ENCODE results near the gene ELAC2. TPM values are rescaled to one million over a fixed set of nuclear protein-coding genes. Genes with fewer than 3 reads are reported as not detected.

The ELAC2 gene
- total and polyA plus RNA-seq, 12 donors = 32.3 to 76.8 (median 61.4) TPM

DNA sequence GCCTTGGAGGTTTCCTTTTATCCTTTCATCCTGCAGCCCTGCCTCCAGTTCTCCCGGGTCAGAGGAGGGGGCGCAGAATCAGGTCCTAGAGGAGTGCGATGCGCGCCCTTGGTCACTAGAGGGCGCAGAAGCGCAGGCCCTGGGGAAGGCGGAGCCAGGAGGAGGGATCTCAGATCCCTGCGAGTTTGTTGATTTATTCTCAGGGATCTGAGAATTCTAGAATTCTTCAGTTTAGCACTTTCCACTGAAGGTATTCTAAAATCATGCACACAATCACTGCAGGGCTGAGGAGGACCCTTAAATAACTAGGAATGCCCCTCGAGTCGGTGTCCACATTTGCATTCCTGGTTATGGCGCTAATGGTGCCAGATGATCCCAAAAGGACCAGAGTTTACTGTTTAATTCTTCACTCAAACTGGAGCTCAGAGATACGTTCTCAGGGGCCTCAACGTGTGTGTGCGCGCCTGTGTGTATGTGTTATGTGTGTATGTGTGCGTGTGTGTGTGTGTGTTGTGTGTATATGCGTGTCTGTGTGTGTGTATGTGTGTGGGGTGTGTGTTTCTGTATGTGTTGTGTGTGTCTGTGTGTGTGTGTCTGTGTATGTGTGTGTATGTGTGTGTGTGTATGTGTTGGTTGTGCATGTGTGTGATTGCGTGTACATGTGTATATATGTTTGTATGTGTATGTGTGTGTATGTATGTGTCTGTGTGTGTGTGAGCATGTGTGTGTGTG lies 6.9 kb upstream of the ELAC2 start:
- no peaks in the 10 kb centered on the region for H3K36me3 ChIP-seq
- 26 to 27% methylated on average over 19 of the region's 19 CpGs for WGBS, 2 donors
- H3K4me1 ChIP-seq = peaks cover 0 to 8% (median 3%) of the 10 kb centered on the region in 9 donors
- intact Hi-C loops (cut with DNase I) = loop anchor here in 1 of 10 donors (10.0 kb wide), 1 partner anchor 850 kb away; no protein-coding TSS in a partner anchor
- H3K27me3 ChIP-seq = peaks cover 0 to 4% (median 0%) of the 10 kb centered on the region in 7 donors
- H3K4me3 ChIP-seq = peak overlapping the region in 4 of 10 donors; percentile 16 to 29 (median 24)
- TF ChIP-seq, protein P1, sequence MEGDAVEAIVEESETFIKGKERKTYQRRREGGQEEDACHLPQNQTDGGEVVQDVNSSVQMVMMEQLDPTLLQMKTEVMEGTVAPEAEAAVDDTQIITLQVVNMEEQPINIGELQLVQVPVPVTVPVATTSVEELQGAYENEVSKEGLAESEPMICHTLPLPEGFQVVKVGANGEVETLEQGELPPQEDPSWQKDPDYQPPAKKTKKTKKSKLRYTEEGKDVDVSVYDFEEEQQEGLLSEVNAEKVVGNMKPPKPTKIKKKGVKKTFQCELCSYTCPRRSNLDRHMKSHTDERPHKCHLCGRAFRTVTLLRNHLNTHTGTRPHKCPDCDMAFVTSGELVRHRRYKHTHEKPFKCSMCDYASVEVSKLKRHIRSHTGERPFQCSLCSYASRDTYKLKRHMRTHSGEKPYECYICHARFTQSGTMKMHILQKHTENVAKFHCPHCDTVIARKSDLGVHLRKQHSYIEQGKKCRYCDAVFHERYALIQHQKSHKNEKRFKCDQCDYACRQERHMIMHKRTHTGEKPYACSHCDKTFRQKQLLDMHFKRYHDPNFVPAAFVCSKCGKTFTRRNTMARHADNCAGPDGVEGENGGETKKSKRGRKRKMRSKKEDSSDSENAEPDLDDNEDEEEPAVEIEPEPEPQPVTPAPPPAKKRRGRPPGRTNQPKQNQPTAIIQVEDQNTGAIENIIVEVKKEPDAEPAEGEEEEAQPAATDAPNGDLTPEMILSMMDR (IDR thresholded peaks at IDR 0.05) = peak; percentile 83 to 99 (median 95)
- DNase-seq (peak; percentile 32 to 62), ATAC-seq (peak; percentile 74 to 92 (median 86))
- H3K27ac ChIP-seq = no peak overlapping the region
- no peaks in the 10 kb centered on the region for H3K9me3 ChIP-seq

DNA sequence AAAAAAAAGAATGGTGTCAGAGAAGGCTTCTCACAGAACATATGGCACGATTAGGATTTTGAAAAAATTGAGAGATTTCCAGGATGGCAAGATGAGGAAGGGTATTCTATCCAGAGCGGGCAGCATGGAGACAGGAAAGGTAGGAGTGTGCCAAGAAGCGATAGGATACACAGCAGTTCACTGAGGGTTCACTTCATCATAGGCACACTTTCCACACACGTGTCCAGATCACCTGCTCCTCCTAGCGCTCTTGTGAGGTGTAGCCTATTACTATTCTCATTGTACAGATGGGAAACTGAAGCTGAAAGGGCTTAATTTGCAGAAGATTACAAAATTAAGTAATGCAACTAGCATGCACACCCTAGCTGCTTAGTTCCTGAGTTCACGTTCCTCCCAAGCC lies 6.2 kb upstream of the ELAC2 start:
- peaks cover 0 to 8% (median 3%) of the 10 kb centered on the region in 9 donors for H3K4me1 ChIP-seq
- ATAC-seq (peak in 4 of 8 donors; percentile 12 to 46 (median 26)), DNase-seq (no peak)
- no peaks in the 10 kb centered on the region for H3K9me3 ChIP-seq
- intact Hi-C loops (cut with DNase I) = loop anchor here in 1 of 10 donors (10.0 kb wide), 1 partner anchor 849 kb away; no protein-coding TSS in a partner anchor
- no peaks in the 10 kb centered on the region for H3K36me3 ChIP-seq
- no peak overlapping the region for H3K27ac ChIP-seq
- peaks cover 0 to 4% (median 0%) of the 10 kb centered on the region in 7 donors for H3K27me3 ChIP-seq
- TF ChIP-seq, protein P1 (IDR thresholded peaks at IDR 0.05) = no peak
- no peak overlapping the region for H3K4me3 ChIP-seq
- WGBS, 2 donors = 58 to 60% methylated on average over 6 of the region's 6 CpGs

DNA sequence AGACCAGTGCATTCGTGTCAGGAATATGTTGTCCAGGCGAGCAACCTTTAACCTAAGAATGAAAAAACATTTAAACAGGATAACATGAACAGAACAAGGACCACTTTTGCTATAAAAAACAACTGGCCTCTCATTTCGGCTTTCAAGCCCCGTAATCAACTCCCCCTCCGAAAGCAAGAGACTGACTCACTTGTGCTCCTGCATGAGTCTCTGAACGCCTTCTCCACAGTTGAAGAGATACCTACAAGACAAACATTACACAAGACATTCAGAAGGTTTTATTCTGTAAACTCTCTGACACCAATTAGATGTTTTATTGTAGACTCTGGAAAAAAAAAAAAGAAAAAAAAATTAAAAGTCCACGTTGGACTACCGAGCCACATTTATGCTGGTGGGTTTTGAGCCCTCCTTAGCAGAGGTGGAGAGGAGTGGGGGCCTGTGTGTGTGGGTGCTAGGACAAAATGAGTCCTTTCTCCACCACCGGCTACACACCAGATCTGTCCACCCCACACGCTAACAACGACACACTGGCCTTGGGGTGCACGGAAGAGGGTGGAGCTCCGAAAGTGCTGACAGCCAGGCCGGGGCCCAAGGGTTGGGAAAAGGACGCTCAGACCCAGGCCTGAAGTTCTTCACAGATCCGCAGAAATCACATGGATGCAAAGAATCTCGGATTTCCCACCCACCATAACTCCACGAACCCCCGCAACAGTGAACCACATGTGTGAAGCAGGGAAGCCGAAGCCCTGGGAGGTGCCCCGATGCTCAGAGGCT lies 759 bp downstream of the ELAC2 start:
- no peaks in the 10 kb centered on the region for H3K27me3 ChIP-seq
- TF ChIP-seq, protein P1 (IDR thresholded peaks at IDR 0.05) = no peak
- intact Hi-C loops (cut with DNase I) = loop anchor here in 1 of 10 donors (10.0 kb wide), 1 partner anchor 222 kb away; no protein-coding TSS in a partner anchor
- H3K9me3 ChIP-seq = no peaks in the 10 kb centered on the region
- WGBS, 2 donors = 20% methylated on average over 21 of the region's 21 CpGs
- H3K36me3 ChIP-seq = peaks cover 4 to 46% (median 39%) of the 10 kb centered on the region in 9 donors
- no peak for DNase-seq
- peak overlapping the region; percentile 75 to 100 (median 91) for H3K4me3 ChIP-seq
- peaks cover 0 to 23% (median 11%) of the 10 kb centered on the region in 9 donors for H3K4me1 ChIP-seq
- peak overlapping the region; percentile 54 to 93 (median 87) for H3K27ac ChIP-seq
- peak in 6 of 8 donors; percentile 3 to 37 (median 9) for ATAC-seq

DNA sequence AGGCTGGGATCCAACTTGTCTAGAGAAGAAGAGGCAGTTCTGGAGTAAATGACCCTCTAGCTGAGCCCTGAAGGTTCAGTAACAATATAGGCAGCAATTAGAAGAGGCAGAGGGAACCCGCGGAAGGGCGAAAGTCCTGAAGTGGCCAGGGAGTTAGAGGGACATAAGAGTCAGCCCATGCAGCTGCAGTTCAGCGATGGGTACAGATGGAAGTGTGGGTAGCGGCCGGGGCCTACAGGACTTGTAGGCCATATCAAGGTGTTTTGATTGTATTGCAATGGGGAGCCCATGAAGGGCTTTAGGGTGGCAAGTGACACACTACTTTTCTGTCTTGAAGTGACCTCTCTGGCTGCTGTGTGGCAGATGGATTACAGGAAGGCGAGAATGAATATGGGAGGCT lies 3.0 kb downstream of the ELAC2 start:
- intact Hi-C loops (cut with DNase I) = loop anchor here in 1 of 10 donors (10.0 kb wide), 1 partner anchor 220 kb away; no protein-coding TSS in a partner anchor
- peaks cover 0 to 23% (median 11%) of the 10 kb centered on the region in 9 donors for H3K4me1 ChIP-seq
- TF ChIP-seq, protein P1 (IDR thresholded peaks at IDR 0.05) = no peak
- DNase-seq = no peak
- H3K36me3 ChIP-seq = peaks cover 6 to 69% (median 55%) of the 10 kb centered on the region in 9 donors
- no peaks in the 10 kb centered on the region for H3K9me3 ChIP-seq
- no peak for ATAC-seq
- no peaks in the 10 kb centered on the region for H3K27me3 ChIP-seq
- H3K27ac ChIP-seq = no peak overlapping the region
- H3K4me3 ChIP-seq = no peak overlapping the region
- WGBS, 2 donors = 87 to 98% methylated on average over 7 of the region's 7 CpGs
